IMR-90 (cell line): ENCODE results near the gene PDGFD. TPM values are rescaled to one million over a fixed set of nuclear protein-coding genes. Genes with fewer than 3 reads are reported as not detected.

Experiments
- ATAC-seq: fragments of 200-7000 bp; cut with Tn5 transposase; 2 replicates; pipeline ENCODE4 v1.9.1; 2020; ENCODE audit warnings: low read depth, mild to moderate bottlenecking, moderate library complexity
- BruUV-seq: library from RNA; stranded (reverse); fragments of 400-500 nt; replicated peaks from 2 replicates; lab custom pipeline; 2021; lab: Mats Ljungman, UMichigan
- CTCF ChIA-PET: fragments of 300-600 bp; formaldehyde crosslinking; extraction: SDS; loops from one replicate; lab custom pipeline; 2021; ENCODE audit warnings: antibody characterized with exemption; lab: Yijun Ruan, JAX
- POLR2A ChIA-PET: fragments of 300-600 bp; sonication (Branson Sonifier 250); formaldehyde crosslinking; loops from one replicate; lab custom pipeline; 2022; ENCODE audit warnings: antibody characterized with exemption; ENCODE audit not compliant: unreplicated experiment; lab: Charles Lee
- DNase-seq: peaks from one replicate; pipeline ENCODE4 v3.0.0; 2013
- H2AFZ ChIP-seq: replicated peaks from 2 replicates; pipeline ENCODE3; 2013; ENCODE audit warnings: low read length, mild to moderate bottlenecking; ENCODE audit not compliant: poor library complexity
- H2AK5ac ChIP-seq: 2 replicates; pipeline ENCODE4 v1.6.1; 2013; ENCODE audit warnings: low read depth, low read length, inconsistent platforms
- H2AK9ac ChIP-seq: replicated peaks from 2 replicates; pipeline ENCODE3; 2013; ENCODE audit warnings: mild to moderate bottlenecking, low read depth, low read length, moderate library complexity; ENCODE audit not compliant: poor library complexity
- H2BK120ac ChIP-seq: 2 replicates; pipeline ENCODE4 v1.6.1; 2013; ENCODE audit warnings: low read depth, low read length, inconsistent platforms
- H2BK15ac ChIP-seq: 3 replicates; pipeline ENCODE4 v1.6.1; 2013; ENCODE audit warnings: low read depth, low read length, inconsistent platforms
- H2BK20ac ChIP-seq: 2 replicates; pipeline ENCODE4 v1.6.1; 2013; ENCODE audit warnings: low read depth, mild to moderate bottlenecking, inconsistent platforms, low read length, moderate library complexity
- H2BK5ac ChIP-seq: 2 replicates; pipeline ENCODE4 v1.6.1; 2013; ENCODE audit warnings: mild to moderate bottlenecking, low read depth, low read length, inconsistent platforms; ENCODE audit not compliant: poor library complexity, severe bottlenecking
- H3K14ac ChIP-seq: replicated peaks from 2 replicates; pipeline ENCODE4 v1.6.1; 2013; ENCODE audit warnings: low read depth, low read length, inconsistent platforms
- H3K18ac ChIP-seq: 2 replicates; pipeline ENCODE4 v1.6.1; 2013; ENCODE audit warnings: low read depth, low read length, control low read depth
- H3K23ac ChIP-seq: 2 replicates; pipeline ENCODE4 v1.6.1; 2013; ENCODE audit warnings: low read depth, low read length, inconsistent platforms
- H3K27ac ChIP-seq: 2 replicates; pipeline ENCODE4 v1.5.1; 2013; ENCODE audit warnings: mild to moderate bottlenecking, control low read depth, low read length; ENCODE audit not compliant: insufficient read depth
- H3K27me3 ChIP-seq: 2 replicates; pipeline ENCODE4 v1.6.1; 2013; ENCODE audit warnings: low read length; ENCODE audit not compliant: control insufficient read depth, insufficient read depth
- H3K36me3 ChIP-seq: 2 replicates; pipeline ENCODE4 v1.6.1; 2013; ENCODE audit warnings: low read length, mixed read lengths; ENCODE audit not compliant: control insufficient read depth, insufficient read depth
- H3K4ac ChIP-seq: 2 replicates; pipeline ENCODE4 v1.6.1; 2013; ENCODE audit warnings: low read depth, low read length, inconsistent platforms
- H3K4me1 ChIP-seq: 2 replicates; pipeline ENCODE4 v1.6.1; 2013; ENCODE audit warnings: low read length, mixed read lengths; ENCODE audit not compliant: control insufficient read depth, insufficient read depth
- H3K4me2 ChIP-seq: 2 replicates; pipeline ENCODE4 v1.6.1; 2013; ENCODE audit warnings: low read depth, mild to moderate bottlenecking, control low read depth, low read length, moderate library complexity
- H3K4me3 ChIP-seq: 2 replicates; pipeline ENCODE4 v1.5.1; 2013; ENCODE audit warnings: low read depth, mild to moderate bottlenecking, control low read depth, low read length, moderate library complexity; ENCODE audit not compliant: insufficient read depth
- H3K56ac ChIP-seq: 2 replicates; pipeline ENCODE4 v1.6.1; 2013; ENCODE audit warnings: low read length, inconsistent platforms; ENCODE audit not compliant: insufficient read depth; ENCODE audit errors: extremely low read depth
- H3K79me1 ChIP-seq, 2 experiments: 2 replicates each; pipeline ENCODE4 v1.6.1; 2013; ENCODE audit warnings: low read length in 2 of 2, inconsistent platforms in 1 of 2, low read depth in 1 of 2
- H3K9ac ChIP-seq: 2 replicates; pipeline ENCODE4 v1.6.1; 2013; ENCODE audit warnings: low read depth, low read length, control low read depth
- H3K9me1 ChIP-seq: 2 replicates; pipeline ENCODE4 v1.6.1; 2013; ENCODE audit warnings: low read length, inconsistent platforms; ENCODE audit not compliant: insufficient read depth
- H3K9me3 ChIP-seq: 2 replicates; pipeline ENCODE4 v1.6.1; 2013; ENCODE audit warnings: low read length; ENCODE audit not compliant: control insufficient read depth, insufficient read depth
- H4K20me1 ChIP-seq: 2 replicates; pipeline ENCODE4 v1.6.1; 2013; ENCODE audit warnings: low read length, inconsistent platforms; ENCODE audit not compliant: insufficient read depth
- H4K5ac ChIP-seq: 2 replicates; pipeline ENCODE4 v1.6.1; 2013; ENCODE audit warnings: mild to moderate bottlenecking, low read depth, low read length, control low read depth
- H4K8ac ChIP-seq, 2 experiments: 2 replicates each; pipeline ENCODE4 v1.6.1; 2013; ENCODE audit warnings: low read depth in 2 of 2, low read length in 2 of 2, control low read depth in 1 of 2, inconsistent platforms in 1 of 2
- H4K91ac ChIP-seq: 2 replicates; pipeline ENCODE4 v1.6.1; 2013; ENCODE audit warnings: low read depth, low read length, inconsistent platforms; ENCODE audit not compliant: insufficient read depth
- FOS ChIP-seq: fragments of 150-350 bp; IDR thresholded peaks from 2 replicates; pipeline ENCODE4 v1.6.1; 2016; ENCODE audit warnings: low read depth, low read length
- NFE2L2 ChIP-seq: fragments of 150-350 bp; IDR thresholded peaks from 2 replicates; pipeline ENCODE4 v1.6.1; 2016; ENCODE audit warnings: low read depth, mild to moderate bottlenecking, low read length
- POLR2A ChIP-seq: IDR thresholded peaks from 2 replicates; pipeline ENCODE4 v1.6.1; 2012; ENCODE audit warnings: mild to moderate bottlenecking, low read depth, low read length
- RCOR1 ChIP-seq: IDR thresholded peaks from 2 replicates; pipeline ENCODE4 v1.6.1; 2012; ENCODE audit warnings: mild to moderate bottlenecking, low read length, improper control_type of control experiment; ENCODE audit not compliant: insufficient replicate concordance
- RFX5 ChIP-seq: IDR thresholded peaks from 2 replicates; pipeline ENCODE4 v1.8.0; 2012; ENCODE audit warnings: low read depth, mild to moderate bottlenecking, low read length, moderate library complexity
- SMC3 ChIP-seq: fragments of 150-350 bp; IDR thresholded peaks from 2 replicates; pipeline ENCODE4 v1.6.1; 2016; ENCODE audit warnings: low read depth, mild to moderate bottlenecking, antibody characterized with exemption, low read length, moderate library complexity
- WGBS, 2 experiments: methylation state at CpG; one replicate each; pipeline versions ENCODE4 v1.1.5 to v1.1.7; 2013; ENCODE audit warnings: missing lambda C conversion rate in 2 of 2; ENCODE audit not compliant: insufficient read length in 1 of 2; ENCODE audit errors: extremely low coverage in 2 of 2; 5-methylcytosine and 5-hydroxymethylcytosine counted together
- dilution Hi-C: fragments of 300-500 bp; cut with HindIII; formaldehyde crosslinking; loops from one replicate; pipeline ENCODE4 v1.14.3; 2018; ENCODE audit warnings: low sequenced_read_pairs; ENCODE audit not compliant: unreplicated experiment
- in situ Hi-C: fragments of 300-500 bp; cut with MboI; formaldehyde crosslinking; loops from 3 replicates; pipeline ENCODE4 v1.14.3; 2019; ENCODE audit warnings: low sequenced_read_pairs, inconsistent platforms, mixed read lengths
- intact Hi-C: fragments of 100-400 bp; cut with micrococcal nuclease; formaldehyde crosslinking; loops from 2 replicates; pipeline ENCODE4 v1.10.0; 2022
- polyA plus RNA-seq, 3 experiments: library from polyadenylated mRNA; depleted of rRNA; stranded (reverse); fragments of >200 nt; gene quantifications; 2 replicates each; pipeline ENCODE4 v1.2.3, GENCODE V29; 2012; ENCODE audit warnings: low replicate concordance in 1 of 3
- total RNA-seq: library from RNA; depleted of rRNA; stranded (reverse); fragments of >200 nt; gene quantifications from 2 replicates; pipeline ENCODE4 v1.2.3, GENCODE V29; 2012

Gene PDGFD
- total and polyA plus RNA-seq, 2 of the 4 experiments (the other 2 are of a cell fraction), result 2.1 to 3.0 TPM

DNA sequence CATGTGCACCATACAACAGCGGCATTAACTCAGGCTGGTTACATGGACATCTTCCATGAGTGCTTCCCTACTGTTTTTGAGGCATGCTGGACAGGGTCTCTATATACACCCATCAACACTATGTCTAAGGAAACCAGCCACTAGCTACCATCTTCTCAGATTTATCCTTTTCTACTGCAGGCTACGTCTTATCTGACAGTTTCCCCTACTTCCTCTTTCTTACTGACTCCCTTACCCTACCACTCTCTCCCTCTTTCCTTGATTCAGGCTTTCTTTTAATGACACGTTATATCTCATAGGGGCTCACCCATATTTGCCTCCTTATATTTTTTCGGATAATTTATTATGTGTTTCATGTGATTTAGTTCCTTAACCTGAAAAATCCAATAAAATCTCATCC is 85.7 kb downstream of the PDGFD start:
- H3K4me2 ChIP-seq, result no peak overlapping the region
- 40% methylated on average over 2 of the region's 4 CpGs; no CpG with 5 or more reads in 1 of the 2 experiments for WGBS, 2 experiments
- no peak overlapping the region for H2BK5ac ChIP-seq
- no peaks in the 10 kb centered on the region for H3K9me3 ChIP-seq
- CTCF ChIA-PET, result no interaction called here
- no TSS peak for BruUV-seq
- no peaks in the 10 kb centered on the region for H3K36me3 ChIP-seq
- H4K5ac ChIP-seq, result no peak overlapping the region
- in situ Hi-C loops (no loop called here), dilution Hi-C loops (no loop called here), intact Hi-C loops (no loop called here)
- no peaks in the 10 kb centered on the region for H3K27me3 ChIP-seq
- no peak overlapping the region for H2BK20ac ChIP-seq
- no peak overlapping the region for H4K91ac ChIP-seq
- no peak overlapping the region for H2BK120ac ChIP-seq
- no peak overlapping the region for H2AFZ ChIP-seq
- no peaks in the 10 kb centered on the region for H3K4me1 ChIP-seq
- no peaks in the 10 kb centered on the region for H3K79me1 ChIP-seq
- no peak overlapping the region for H2BK15ac ChIP-seq
- H3K9ac ChIP-seq, result no peak overlapping the region
- H3K9me1 ChIP-seq, result no peaks in the 10 kb centered on the region
- H2AK9ac ChIP-seq, result no peak overlapping the region
- POLR2A ChIA-PET, result no interaction called here
- no peak overlapping the region for H3K4ac ChIP-seq
- no peak overlapping the region for H3K23ac ChIP-seq
- H4K8ac ChIP-seq, result no peak overlapping the region
- H3K14ac ChIP-seq, result no peak overlapping the region
- no peak overlapping the region for H3K4me3 ChIP-seq
- no peak overlapping the region for H2AK5ac ChIP-seq
- no peak for TF ChIP-seq FOS
- TF ChIP-seq RCOR1, result no peak
- TF ChIP-seq SMC3, result no peak
- no peak for TF ChIP-seq RFX5
- no peak for TF ChIP-seq POLR2A
- no peak for TF ChIP-seq NFE2L2
- H3K56ac ChIP-seq, result no peak overlapping the region
- no peaks in the 10 kb centered on the region for H4K20me1 ChIP-seq
- ATAC-seq, result no peak
- H3K27ac ChIP-seq, result no peak overlapping the region
- no peak for DNase-seq
- H3K18ac ChIP-seq, result no peak overlapping the region
